Tibial artery (tissue), 4 donors: ENCODE results near the gene ATP9B.

Experiments
- DNase-seq, 2 donors: peaks; one replicate each; pipeline ENCODE4 v3.0.0-alpha.2; 2019
- H3K27ac ChIP-seq, 2 donors: fragments of 200-600 bp; sonication (generic) in 1 of 2; 1 replicate in 1 of 2; 2 replicates in 1 of 2; pipeline ENCODE4 v1.5.1; 2018 to 2019; ENCODE audit warnings: mild to moderate bottlenecking in 1 of 2
- H3K27me3 ChIP-seq, 2 donors: fragments of 200-600 bp; sonication (generic) in 1 of 2; one replicate each; pipeline versions ENCODE4 v1.5.1 to v1.6.0; 2016 to 2019
- H3K36me3 ChIP-seq, 3 donors: fragments of 200-600 bp; sonication (generic) in 2 of 3; one replicate each; pipeline ENCODE4 v1.5.1; 2016 to 2019; ENCODE audit warnings: mild to moderate bottlenecking in 2 of 3
- H3K4me1 ChIP-seq, 4 donors: fragments of 200-600 bp; sonication (generic) in 2 of 4; 1 replicate in 3 of 4; 2 replicates in 1 of 4; pipeline ENCODE4 v1.5.1; 2016 to 2019
- H3K4me3 ChIP-seq, 2 donors: fragments of 200-600 bp; sonication (generic) in 1 of 2; 1 replicate in 1 of 2; 2 replicates in 1 of 2; pipeline ENCODE4 v1.5.1; 2018 to 2019; ENCODE audit warnings: mild to moderate bottlenecking in 2 of 2
- H3K9me3 ChIP-seq, 3 donors: fragments of 200-600 bp; sonication (generic) in 1 of 3; one replicate each; pipeline ENCODE4 v1.5.1; 2016 to 2019
- intact Hi-C: fragments of 100-400 bp; cut with DNase I; formaldehyde crosslinking; loops from one replicate; pipeline ENCODE4 v1.15.0; 2023; ENCODE audit warnings: low total_unique reads
- TF ChIP-seq, protein P1 (sequence below), 2 experiments: fragments of 200-600 bp in 1 of 2; fragments of 450-650 bp in 1 of 2; IDR thresholded peaks; one replicate each; pipeline ENCODE4 v1.5.1; 2017 to 2019; ENCODE audit warnings: antibody characterized with exemption in 2 of 2, mild to moderate bottlenecking in 1 of 2, moderate library complexity in 1 of 2

ATP9B gene

GRCh38 chr18:79413426-79413825 lies 344.2 kb downstream of the ATP9B start:
- TF ChIP-seq, protein P1, sequence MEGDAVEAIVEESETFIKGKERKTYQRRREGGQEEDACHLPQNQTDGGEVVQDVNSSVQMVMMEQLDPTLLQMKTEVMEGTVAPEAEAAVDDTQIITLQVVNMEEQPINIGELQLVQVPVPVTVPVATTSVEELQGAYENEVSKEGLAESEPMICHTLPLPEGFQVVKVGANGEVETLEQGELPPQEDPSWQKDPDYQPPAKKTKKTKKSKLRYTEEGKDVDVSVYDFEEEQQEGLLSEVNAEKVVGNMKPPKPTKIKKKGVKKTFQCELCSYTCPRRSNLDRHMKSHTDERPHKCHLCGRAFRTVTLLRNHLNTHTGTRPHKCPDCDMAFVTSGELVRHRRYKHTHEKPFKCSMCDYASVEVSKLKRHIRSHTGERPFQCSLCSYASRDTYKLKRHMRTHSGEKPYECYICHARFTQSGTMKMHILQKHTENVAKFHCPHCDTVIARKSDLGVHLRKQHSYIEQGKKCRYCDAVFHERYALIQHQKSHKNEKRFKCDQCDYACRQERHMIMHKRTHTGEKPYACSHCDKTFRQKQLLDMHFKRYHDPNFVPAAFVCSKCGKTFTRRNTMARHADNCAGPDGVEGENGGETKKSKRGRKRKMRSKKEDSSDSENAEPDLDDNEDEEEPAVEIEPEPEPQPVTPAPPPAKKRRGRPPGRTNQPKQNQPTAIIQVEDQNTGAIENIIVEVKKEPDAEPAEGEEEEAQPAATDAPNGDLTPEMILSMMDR (IDR thresholded peaks at IDR 0.05) = no peak
- peaks cover 0 to 3% (median 0%) of the 10 kb centered on the region in 4 donors for H3K4me1 ChIP-seq
- DNase-seq = peak in 1 of 2 donors; percentile 33
- no peak overlapping the region for H3K4me3 ChIP-seq
- H3K27ac ChIP-seq = no peak overlapping the region
- H3K9me3 ChIP-seq = no peaks in the 10 kb centered on the region
- peaks cover 12 to 52% (median 47%) of the 10 kb centered on the region in 3 donors for H3K36me3 ChIP-seq
- H3K27me3 ChIP-seq = no peaks in the 10 kb centered on the region
- intact Hi-C loops = no loop called here

DNA sequence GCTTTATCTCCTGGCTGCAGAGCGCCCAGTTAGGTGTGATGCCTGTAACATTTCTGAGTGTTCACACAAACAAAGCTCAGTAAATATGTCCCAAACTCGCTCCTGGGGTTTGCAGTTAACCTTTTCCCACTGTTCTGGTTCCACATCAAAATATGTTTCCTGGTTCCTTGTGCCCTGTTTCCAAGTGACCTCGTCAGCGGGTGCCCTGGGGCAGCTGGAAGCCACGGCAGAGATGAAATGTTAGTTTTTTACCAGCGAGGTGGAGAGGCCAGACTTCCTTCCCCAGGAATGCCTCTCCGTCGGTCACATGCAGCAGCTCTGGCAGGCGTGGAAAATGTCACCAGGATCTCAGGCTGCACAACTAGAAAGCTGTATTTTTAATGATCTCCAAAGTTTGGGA lies 344.7 kb downstream of the ATP9B start:
- no peak overlapping the region for H3K27ac ChIP-seq
- no peak for DNase-seq
- H3K9me3 ChIP-seq = no peaks in the 10 kb centered on the region
- TF ChIP-seq, protein P1 (IDR thresholded peaks at IDR 0.05) = no peak
- H3K27me3 ChIP-seq = no peaks in the 10 kb centered on the region
- H3K4me3 ChIP-seq = no peak overlapping the region
- peaks cover 12 to 52% (median 47%) of the 10 kb centered on the region in 3 donors for H3K36me3 ChIP-seq
- H3K4me1 ChIP-seq = peaks cover 0 to 3% (median 0%) of the 10 kb centered on the region in 4 donors
- intact Hi-C loops = no loop called here

GRCh38 chr18:79416022-79416676 lies 347.0 kb downstream of the ATP9B start:
- no peaks in the 10 kb centered on the region for H3K27me3 ChIP-seq
- H3K36me3 ChIP-seq = peaks cover 12 to 50% (median 47%) of the 10 kb centered on the region in 3 donors
- no peak overlapping the region for H3K27ac ChIP-seq
- H3K9me3 ChIP-seq = no peaks in the 10 kb centered on the region
- peaks cover 0 to 3% (median 0%) of the 10 kb centered on the region in 4 donors for H3K4me1 ChIP-seq
- TF ChIP-seq, protein P1 (IDR thresholded peaks at IDR 0.05) = no peak
- intact Hi-C loops = no loop called here
- DNase-seq = no peak
- no peak overlapping the region for H3K4me3 ChIP-seq

DNA sequence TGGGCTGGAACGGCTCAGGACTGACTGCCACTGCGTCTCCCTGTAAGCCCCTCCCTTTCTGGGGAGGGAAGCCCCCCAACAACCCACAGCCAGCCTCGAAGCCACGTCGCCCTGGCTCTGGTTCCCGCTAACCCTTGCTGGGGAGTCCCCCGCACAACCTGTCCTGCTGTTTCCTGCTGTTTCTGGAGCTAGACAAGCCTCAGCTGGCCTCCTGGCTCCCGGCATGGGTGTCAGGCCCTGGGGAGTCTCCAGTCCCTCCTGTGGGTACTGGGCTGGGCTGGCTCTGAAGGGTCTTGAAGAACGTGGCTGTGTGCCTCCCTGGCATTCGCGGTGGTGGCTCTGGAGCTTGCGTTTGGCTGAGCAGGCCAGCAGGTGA lies 347.5 kb downstream of the ATP9B start:
- TF ChIP-seq, protein P1 (IDR thresholded peaks at IDR 0.05) = no peak
- Histone ChIP-seq H3K36me3 (peaks cover 17 to 51% (median 47%) of the 10 kb centered on the region in 3 donors), H3K9me3 (no peaks in the 10 kb centered on the region), H3K4me3 (no peak overlapping the region), H3K4me1 (peaks cover 0 to 3% (median 0%) of the 10 kb centered on the region in 4 donors), H3K27me3 (no peaks in the 10 kb centered on the region), H3K27ac (no peak overlapping the region)
- intact Hi-C loops = no loop called here
- DNase-seq = no peak

GRCh38 chr18:79418236-79418635 lies 349.0 kb downstream of the ATP9B start:
- TF ChIP-seq, protein P1 (IDR thresholded peaks at IDR 0.05) = no peak
- DNase-seq = no peak
- Histone ChIP-seq H3K27ac (no peak overlapping the region), H3K36me3 (peaks cover 16 to 40% (median 36%) of the 10 kb centered on the region in 3 donors), H3K27me3 (no peaks in the 10 kb centered on the region), H3K4me1 (peaks cover 0 to 3% (median 0%) of the 10 kb centered on the region in 4 donors), H3K4me3 (no peak overlapping the region), H3K9me3 (no peaks in the 10 kb centered on the region)
- intact Hi-C loops = no loop called here
